IMR-90 (cell line): Measurements from ENCODE around the gene TEX36. TPM values are rescaled to one million over a fixed set of nuclear protein-coding genes. Genes with fewer than 3 reads are reported as not detected.

ENCODE experiments used
- ATAC-seq: fragments of 200-7000 bp; cut with Tn5 transposase; 2 replicates; pipeline ENCODE4 v1.9.1; 2020; ENCODE audit warnings: low read depth, mild to moderate bottlenecking, moderate library complexity
- BruUV-seq: library from RNA; stranded (reverse); fragments of 400-500 nt; replicated peaks from 2 replicates; lab custom pipeline; 2021; lab: Mats Ljungman, UMichigan
- CTCF ChIA-PET: fragments of 300-600 bp; formaldehyde crosslinking; extraction: SDS; loops from one replicate; lab custom pipeline; 2021; ENCODE audit warnings: antibody characterized with exemption; lab: Yijun Ruan, JAX
- POLR2A ChIA-PET: fragments of 300-600 bp; sonication (Branson Sonifier 250); formaldehyde crosslinking; loops from one replicate; lab custom pipeline; 2022; ENCODE audit warnings: antibody characterized with exemption; ENCODE audit not compliant: unreplicated experiment; lab: Charles Lee
- DNase-seq: peaks from one replicate; pipeline ENCODE4 v3.0.0; 2013
- H2AFZ ChIP-seq: replicated peaks from 2 replicates; pipeline ENCODE3; 2013; ENCODE audit warnings: low read length, mild to moderate bottlenecking; ENCODE audit not compliant: poor library complexity
- H2AK5ac ChIP-seq: 2 replicates; pipeline ENCODE4 v1.6.1; 2013; ENCODE audit warnings: low read depth, low read length, inconsistent platforms
- H2AK9ac ChIP-seq: replicated peaks from 2 replicates; pipeline ENCODE3; 2013; ENCODE audit warnings: mild to moderate bottlenecking, low read depth, low read length, moderate library complexity; ENCODE audit not compliant: poor library complexity
- H2BK120ac ChIP-seq: 2 replicates; pipeline ENCODE4 v1.6.1; 2013; ENCODE audit warnings: low read depth, low read length, inconsistent platforms
- H2BK15ac ChIP-seq: 3 replicates; pipeline ENCODE4 v1.6.1; 2013; ENCODE audit warnings: low read depth, low read length, inconsistent platforms
- H2BK20ac ChIP-seq: 2 replicates; pipeline ENCODE4 v1.6.1; 2013; ENCODE audit warnings: low read depth, mild to moderate bottlenecking, inconsistent platforms, low read length, moderate library complexity
- H2BK5ac ChIP-seq: 2 replicates; pipeline ENCODE4 v1.6.1; 2013; ENCODE audit warnings: mild to moderate bottlenecking, low read depth, low read length, inconsistent platforms; ENCODE audit not compliant: poor library complexity, severe bottlenecking
- H3K14ac ChIP-seq: replicated peaks from 2 replicates; pipeline ENCODE4 v1.6.1; 2013; ENCODE audit warnings: low read depth, low read length, inconsistent platforms
- H3K18ac ChIP-seq: 2 replicates; pipeline ENCODE4 v1.6.1; 2013; ENCODE audit warnings: low read depth, low read length, control low read depth
- H3K23ac ChIP-seq: 2 replicates; pipeline ENCODE4 v1.6.1; 2013; ENCODE audit warnings: low read depth, low read length, inconsistent platforms
- H3K27ac ChIP-seq: 2 replicates; pipeline ENCODE4 v1.5.1; 2013; ENCODE audit warnings: mild to moderate bottlenecking, control low read depth, low read length; ENCODE audit not compliant: insufficient read depth
- H3K27me3 ChIP-seq: 2 replicates; pipeline ENCODE4 v1.6.1; 2013; ENCODE audit warnings: low read length; ENCODE audit not compliant: control insufficient read depth, insufficient read depth
- H3K36me3 ChIP-seq: 2 replicates; pipeline ENCODE4 v1.6.1; 2013; ENCODE audit warnings: low read length, mixed read lengths; ENCODE audit not compliant: control insufficient read depth, insufficient read depth
- H3K4ac ChIP-seq: 2 replicates; pipeline ENCODE4 v1.6.1; 2013; ENCODE audit warnings: low read depth, low read length, inconsistent platforms
- H3K4me1 ChIP-seq: 2 replicates; pipeline ENCODE4 v1.6.1; 2013; ENCODE audit warnings: low read length, mixed read lengths; ENCODE audit not compliant: control insufficient read depth, insufficient read depth
- H3K4me2 ChIP-seq: 2 replicates; pipeline ENCODE4 v1.6.1; 2013; ENCODE audit warnings: low read depth, mild to moderate bottlenecking, control low read depth, low read length, moderate library complexity
- H3K4me3 ChIP-seq: 2 replicates; pipeline ENCODE4 v1.5.1; 2013; ENCODE audit warnings: low read depth, mild to moderate bottlenecking, control low read depth, low read length, moderate library complexity; ENCODE audit not compliant: insufficient read depth
- H3K56ac ChIP-seq: 2 replicates; pipeline ENCODE4 v1.6.1; 2013; ENCODE audit warnings: low read length, inconsistent platforms; ENCODE audit not compliant: insufficient read depth; ENCODE audit errors: extremely low read depth
- H3K79me1 ChIP-seq, 2 experiments: 2 replicates each; pipeline ENCODE4 v1.6.1; 2013; ENCODE audit warnings: low read length in 2 of 2, inconsistent platforms in 1 of 2, low read depth in 1 of 2
- H3K9ac ChIP-seq: 2 replicates; pipeline ENCODE4 v1.6.1; 2013; ENCODE audit warnings: low read depth, low read length, control low read depth
- H3K9me1 ChIP-seq: 2 replicates; pipeline ENCODE4 v1.6.1; 2013; ENCODE audit warnings: low read length, inconsistent platforms; ENCODE audit not compliant: insufficient read depth
- H3K9me3 ChIP-seq: 2 replicates; pipeline ENCODE4 v1.6.1; 2013; ENCODE audit warnings: low read length; ENCODE audit not compliant: control insufficient read depth, insufficient read depth
- H4K20me1 ChIP-seq: 2 replicates; pipeline ENCODE4 v1.6.1; 2013; ENCODE audit warnings: low read length, inconsistent platforms; ENCODE audit not compliant: insufficient read depth
- H4K5ac ChIP-seq: 2 replicates; pipeline ENCODE4 v1.6.1; 2013; ENCODE audit warnings: mild to moderate bottlenecking, low read depth, low read length, control low read depth
- H4K8ac ChIP-seq, 2 experiments: 2 replicates each; pipeline ENCODE4 v1.6.1; 2013; ENCODE audit warnings: low read depth in 2 of 2, low read length in 2 of 2, control low read depth in 1 of 2, inconsistent platforms in 1 of 2
- H4K91ac ChIP-seq: 2 replicates; pipeline ENCODE4 v1.6.1; 2013; ENCODE audit warnings: low read depth, low read length, inconsistent platforms; ENCODE audit not compliant: insufficient read depth
- BHLHE40 ChIP-seq: fragments of 150-350 bp; IDR thresholded peaks from 2 replicates; pipeline ENCODE4 v1.6.1; 2016; ENCODE audit warnings: mild to moderate bottlenecking, low read depth, low read length
- CEBPB ChIP-seq: IDR thresholded peaks from 2 replicates; pipeline ENCODE4 v1.6.1; 2012; ENCODE audit warnings: low read depth, low read length, improper control_type of control experiment
- CTCF ChIP-seq: conservative IDR thresholded peaks from 2 replicates; pipeline ENCODE4 v1.5.1; 2012; ENCODE audit warnings: mild to moderate bottlenecking, low read depth, low read length, improper control_type of control experiment
- FOS ChIP-seq: fragments of 150-350 bp; IDR thresholded peaks from 2 replicates; pipeline ENCODE4 v1.6.1; 2016; ENCODE audit warnings: low read depth, low read length
- MAZ ChIP-seq: IDR thresholded peaks from 2 replicates; pipeline ENCODE4 v1.6.1; 2012; ENCODE audit warnings: low read depth, mild to moderate bottlenecking, low read length, improper control_type of control experiment, moderate library complexity, borderline replicate concordance
- MXI1 ChIP-seq: IDR thresholded peaks from 2 replicates; pipeline ENCODE4 v1.6.1; 2012; ENCODE audit warnings: low read depth, mild to moderate bottlenecking, low read length, moderate library complexity, borderline replicate concordance
- NFE2L2 ChIP-seq: fragments of 150-350 bp; IDR thresholded peaks from 2 replicates; pipeline ENCODE4 v1.6.1; 2016; ENCODE audit warnings: low read depth, mild to moderate bottlenecking, low read length
- POLR2A ChIP-seq: IDR thresholded peaks from 2 replicates; pipeline ENCODE4 v1.6.1; 2012; ENCODE audit warnings: mild to moderate bottlenecking, low read depth, low read length
- RAD21 ChIP-seq: IDR thresholded peaks from 2 replicates; pipeline ENCODE4 v1.6.1; 2012; ENCODE audit warnings: low read length, improper control_type of control experiment
- RCOR1 ChIP-seq: IDR thresholded peaks from 2 replicates; pipeline ENCODE4 v1.6.1; 2012; ENCODE audit warnings: mild to moderate bottlenecking, low read length, improper control_type of control experiment; ENCODE audit not compliant: insufficient replicate concordance
- RFX5 ChIP-seq: IDR thresholded peaks from 2 replicates; pipeline ENCODE4 v1.8.0; 2012; ENCODE audit warnings: low read depth, mild to moderate bottlenecking, low read length, moderate library complexity
- SMC3 ChIP-seq: fragments of 150-350 bp; IDR thresholded peaks from 2 replicates; pipeline ENCODE4 v1.6.1; 2016; ENCODE audit warnings: low read depth, mild to moderate bottlenecking, antibody characterized with exemption, low read length, moderate library complexity
- WGBS, 2 experiments: methylation state at CpG; one replicate each; pipeline versions ENCODE4 v1.1.5 to v1.1.7; 2013; ENCODE audit warnings: missing lambda C conversion rate in 2 of 2; ENCODE audit not compliant: insufficient read length in 1 of 2; ENCODE audit errors: extremely low coverage in 2 of 2; 5-methylcytosine and 5-hydroxymethylcytosine counted together
- dilution Hi-C: fragments of 300-500 bp; cut with HindIII; formaldehyde crosslinking; loops from one replicate; pipeline ENCODE4 v1.14.3; 2018; ENCODE audit warnings: low sequenced_read_pairs; ENCODE audit not compliant: unreplicated experiment
- in situ Hi-C: fragments of 300-500 bp; cut with MboI; formaldehyde crosslinking; loops from 3 replicates; pipeline ENCODE4 v1.14.3; 2019; ENCODE audit warnings: low sequenced_read_pairs, inconsistent platforms, mixed read lengths
- intact Hi-C: fragments of 100-400 bp; cut with micrococcal nuclease; formaldehyde crosslinking; loops from 2 replicates; pipeline ENCODE4 v1.10.0; 2022
- polyA plus RNA-seq, 3 experiments: library from polyadenylated mRNA; depleted of rRNA; stranded (reverse); fragments of >200 nt; gene quantifications; 2 replicates each; pipeline ENCODE4 v1.2.3, GENCODE V29; 2012; ENCODE audit warnings: low replicate concordance in 1 of 3
- total RNA-seq: library from RNA; depleted of rRNA; stranded (reverse); fragments of >200 nt; gene quantifications from 2 replicates; pipeline ENCODE4 v1.2.3, GENCODE V29; 2012

Gene TEX36
- total and polyA plus RNA-seq, 2 of the 4 experiments (the other 2 are of a cell fraction) = not detected

GRCh38 chr10:125640653-125641052 lies 42.3 kb downstream of the TEX36 start:
- H3K9ac ChIP-seq = no peak overlapping the region
- no CpG with 5 or more reads among the region's 1 CpG for whole genome bisulfite sequencing, 2 experiments
- no peak for DNase-seq
- no peak overlapping the region for H3K23ac ChIP-seq
- H3K4me3 ChIP-seq = no peak overlapping the region
- H3K9me1 ChIP-seq = no peaks in the 10 kb centered on the region
- H3K14ac ChIP-seq = no peak overlapping the region
- no peak overlapping the region for H2BK15ac ChIP-seq
- in situ Hi-C loops (no loop called here), intact Hi-C loops (no loop called here), dilution Hi-C loops (no loop called here)
- no peak overlapping the region for H3K27ac ChIP-seq
- TF ChIP-seq RAD21 (no peak), SMC3 (no peak), BHLHE40 (no peak), CEBPB (no peak), RFX5 (no peak), MXI1 (no peak), MAZ (no peak), NFE2L2 (no peak), CTCF (no peak), FOS (no peak), RCOR1 (no peak), POLR2A (no peak)
- H2AFZ ChIP-seq = no peak overlapping the region
- no TSS peak for BruUV-seq
- H2BK120ac ChIP-seq = no peak overlapping the region
- ATAC-seq = no peak
- no peak overlapping the region for H4K8ac ChIP-seq
- POLR2A ChIA-PET = no interaction called here
- H3K79me1 ChIP-seq = no peaks in the 10 kb centered on the region
- H3K9me3 ChIP-seq = no peaks in the 10 kb centered on the region
- H3K4me2 ChIP-seq = no peak overlapping the region
- no peak overlapping the region for H3K4ac ChIP-seq
- CTCF ChIA-PET = no interaction called here
- H2AK9ac ChIP-seq = no peak overlapping the region
- H4K5ac ChIP-seq = no peak overlapping the region
- H4K91ac ChIP-seq = no peak overlapping the region
- no peak overlapping the region for H2BK5ac ChIP-seq
- no peaks in the 10 kb centered on the region for H4K20me1 ChIP-seq
- no peak overlapping the region for H3K18ac ChIP-seq
- no peaks in the 10 kb centered on the region for H3K36me3 ChIP-seq
- no peaks in the 10 kb centered on the region; the same call in 1 of the 2 replicates for H3K27me3 ChIP-seq
- H2BK20ac ChIP-seq = no peak overlapping the region
- H3K4me1 ChIP-seq = no peaks in the 10 kb centered on the region
- no peak overlapping the region for H3K56ac ChIP-seq
- no peak overlapping the region for H2AK5ac ChIP-seq
